Hepatocyte (in vitro differentiated cells): ENCODE measurements around the gene ECE1. TPM values are rescaled to one million over a fixed set of nuclear protein-coding genes. Genes with fewer than 3 reads are reported as not detected.

Source experiments
- DNase-seq: peaks from one replicate; pipeline ENCODE4 v3.0.0-alpha.2; 2016; ENCODE audit warnings: low spot score
- H2AFZ ChIP-seq: fragments of 200-600 bp; sonication (generic); 2 replicates; pipeline ENCODE4 v1.6.0; 2016; ENCODE audit warnings: antibody characterized with exemption, mild to moderate bottlenecking
- H3K27ac ChIP-seq: fragments of 200-600 bp; sonication (generic); 2 replicates; pipeline ENCODE4 v1.5.1; 2016; ENCODE audit warnings: mild to moderate bottlenecking
- H3K27me3 ChIP-seq: fragments of 200-600 bp; sonication (generic); 2 replicates; pipeline ENCODE4 v1.6.1; 2016
- H3K36me3 ChIP-seq: fragments of 200-600 bp; sonication (generic); replicated peaks from 2 replicates; pipeline ENCODE4 v1.5.1; 2016; ENCODE audit warnings: low read depth; ENCODE audit not compliant: insufficient read depth
- H3K4me1 ChIP-seq: fragments of 200-600 bp; sonication (generic); 2 replicates; pipeline ENCODE4 v1.5.1; 2016; ENCODE audit warnings: mild to moderate bottlenecking, moderate library complexity; ENCODE audit not compliant: insufficient read depth
- H3K4me2 ChIP-seq: fragments of 200-600 bp; sonication (generic); 2 replicates; pipeline ENCODE4 v1.6.0; 2016
- H3K4me3 ChIP-seq: fragments of 200-600 bp; sonication (generic); 2 replicates; pipeline ENCODE4 v1.5.1; 2016; ENCODE audit warnings: mild to moderate bottlenecking
- H3K79me2 ChIP-seq: fragments of 200-600 bp; sonication (generic); 2 replicates; pipeline ENCODE4 v1.6.0; 2017; ENCODE audit warnings: mild to moderate bottlenecking
- H3K9me2 ChIP-seq: fragments of 200-600 bp; sonication (generic); replicated peaks from 2 replicates; pipeline ENCODE4 v1.6.0; 2017; ENCODE audit warnings: mild to moderate bottlenecking; ENCODE audit not compliant: insufficient read depth
- H3K9me3 ChIP-seq: fragments of 200-600 bp; sonication (generic); 2 replicates; pipeline ENCODE4 v1.5.1; 2016; ENCODE audit warnings: low read depth, mild to moderate bottlenecking
- H4K20me1 ChIP-seq: fragments of 200-600 bp; sonication (generic); 2 replicates; pipeline ENCODE4 v1.6.0; 2016; ENCODE audit warnings: mild to moderate bottlenecking; ENCODE audit not compliant: insufficient read depth, poor library complexity, severe bottlenecking
- EZH2 ChIP-seq: fragments of 200-600 bp; sonication (generic); IDR thresholded peaks from 2 replicates; pipeline ENCODE4 v1.6.1; 2016; ENCODE audit warnings: antibody characterized with exemption, mild to moderate bottlenecking, borderline replicate concordance
- EZH2phosphoT487 ChIP-seq: fragments of 200-600 bp; sonication (generic); IDR thresholded peaks from one replicate; pipeline ENCODE4 v1.6.1; 2018; ENCODE audit warnings: antibody characterized with exemption, mild to moderate bottlenecking, low read depth, moderate library complexity; ENCODE audit not compliant: unreplicated experiment, severe bottlenecking
- WGBS: methylation state at CpG from one replicate; pipeline ENCODE4 v1.1.6; 2016; ENCODE audit warnings: low lambda C conversion rate; ENCODE audit errors: missing lambda C conversion rate; 5-methylcytosine and 5-hydroxymethylcytosine counted together
- polyA plus RNA-seq: library from polyadenylated mRNA; unstranded; fragments of >200 nt; fragmentation: Nextera tagmentation; extraction: Ambion mirVana; gene quantifications from 2 replicates; pipeline ENCODE4 v1.2.1, GENCODE V29; 2016
- total RNA-seq: library from RNA; depleted of rRNA; stranded (reverse); fragments of >200 nt; gene quantifications from 2 replicates; pipeline ENCODE4 v1.2.3, GENCODE V29; 2014
- TF ChIP-seq, protein P1 (sequence below): fragments of 200-600 bp; sonication (generic); IDR thresholded peaks from 2 replicates; pipeline ENCODE4 v1.5.1; 2016; ENCODE audit warnings: antibody characterized with exemption, mild to moderate bottlenecking; ENCODE audit not compliant: poor library complexity

The ECE1 gene
- total and polyA plus RNA-seq, 2 experiments from 2014 or later, result 60.8 to 90.6 TPM

DNA sequence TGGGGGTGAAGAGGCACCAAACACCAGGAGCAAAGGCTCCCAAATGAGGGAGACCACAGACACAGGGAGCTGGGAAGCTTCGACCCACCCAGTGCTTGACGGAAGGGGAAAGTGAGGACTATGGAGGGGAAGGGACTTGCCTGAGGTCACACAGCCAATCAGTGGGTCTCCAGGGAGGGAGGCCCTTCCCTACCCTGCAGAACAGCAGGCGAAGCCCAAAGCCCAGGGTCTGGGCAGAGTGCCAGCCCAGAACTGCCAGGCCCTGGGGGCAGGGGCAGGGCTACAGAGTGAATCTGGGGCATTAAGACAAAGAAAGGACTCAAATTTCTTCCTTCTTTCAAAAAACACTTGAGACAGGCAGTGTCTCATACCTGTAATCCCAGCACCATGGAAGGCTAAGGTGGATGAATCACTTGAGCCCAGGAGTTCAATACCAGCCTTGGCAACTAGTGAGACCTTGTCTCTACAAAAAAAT lies 45.5 kb upstream of the ECE1 start:
- Histone ChIP-seq H3K9me2 (no peaks in the 10 kb centered on the region), H3K9me3 (no peaks in the 10 kb centered on the region), H2AFZ (no peak overlapping the region), H3K4me1 (peaks cover 96% of the 10 kb centered on the region), H3K4me3 (no peak overlapping the region), H3K27ac (peak overlapping the region; percentile 65), H4K20me1 (peaks cover 3% of the 10 kb centered on the region), H3K36me3 (no peaks in the 10 kb centered on the region), H3K79me2 (peaks cover 94% of the 10 kb centered on the region), H3K4me2 (peak overlapping the region; percentile 65), H3K27me3 (no peaks in the 10 kb centered on the region)
- TF ChIP-seq EZH2phosphoT487, result no peak
- TF ChIP-seq, protein P1, sequence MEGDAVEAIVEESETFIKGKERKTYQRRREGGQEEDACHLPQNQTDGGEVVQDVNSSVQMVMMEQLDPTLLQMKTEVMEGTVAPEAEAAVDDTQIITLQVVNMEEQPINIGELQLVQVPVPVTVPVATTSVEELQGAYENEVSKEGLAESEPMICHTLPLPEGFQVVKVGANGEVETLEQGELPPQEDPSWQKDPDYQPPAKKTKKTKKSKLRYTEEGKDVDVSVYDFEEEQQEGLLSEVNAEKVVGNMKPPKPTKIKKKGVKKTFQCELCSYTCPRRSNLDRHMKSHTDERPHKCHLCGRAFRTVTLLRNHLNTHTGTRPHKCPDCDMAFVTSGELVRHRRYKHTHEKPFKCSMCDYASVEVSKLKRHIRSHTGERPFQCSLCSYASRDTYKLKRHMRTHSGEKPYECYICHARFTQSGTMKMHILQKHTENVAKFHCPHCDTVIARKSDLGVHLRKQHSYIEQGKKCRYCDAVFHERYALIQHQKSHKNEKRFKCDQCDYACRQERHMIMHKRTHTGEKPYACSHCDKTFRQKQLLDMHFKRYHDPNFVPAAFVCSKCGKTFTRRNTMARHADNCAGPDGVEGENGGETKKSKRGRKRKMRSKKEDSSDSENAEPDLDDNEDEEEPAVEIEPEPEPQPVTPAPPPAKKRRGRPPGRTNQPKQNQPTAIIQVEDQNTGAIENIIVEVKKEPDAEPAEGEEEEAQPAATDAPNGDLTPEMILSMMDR, result no peak
- TF ChIP-seq EZH2, result no peak
- peak; percentile 29 for DNase-seq
- 75% methylated on average over 3 of the region's 3 CpGs for WGBS

DNA sequence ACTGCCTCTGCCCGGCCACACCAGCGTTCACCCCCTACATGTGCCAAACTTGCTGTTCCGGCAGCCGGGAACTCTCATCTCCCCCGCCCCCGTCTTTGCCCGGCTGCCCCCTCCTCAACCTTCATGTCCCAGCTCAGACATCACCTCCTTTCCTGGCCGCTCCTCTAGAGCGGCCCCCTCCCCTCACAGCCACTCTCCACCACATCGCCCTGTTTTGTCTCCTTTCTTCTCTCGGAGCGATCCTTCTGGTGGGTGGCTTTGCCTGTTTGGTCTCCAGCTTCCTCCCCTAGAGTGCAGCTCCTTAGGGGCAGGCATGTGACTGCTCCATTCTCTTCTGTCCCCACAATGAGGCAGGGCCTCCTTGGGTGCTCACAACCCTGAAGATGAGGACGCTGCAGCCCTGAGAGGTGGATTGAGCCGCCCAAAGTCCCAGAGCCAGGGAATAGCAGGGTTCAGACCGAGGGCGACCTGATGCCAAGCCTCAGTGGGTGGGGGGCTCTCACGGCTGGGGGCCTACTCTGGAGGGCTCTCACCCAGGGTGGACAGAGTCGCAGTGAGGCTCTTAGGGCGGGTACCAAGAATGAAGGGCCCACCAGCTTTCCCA lies 44.9 kb upstream of the ECE1 start:
- WGBS, result 86% methylated on average over 11 of the region's 19 CpGs
- no peaks in the 10 kb centered on the region for H3K9me2 ChIP-seq
- H3K9me3 ChIP-seq, result no peaks in the 10 kb centered on the region
- H3K27ac ChIP-seq, result peak overlapping the region; percentile 63
- H3K4me3 ChIP-seq, result no peak overlapping the region
- peak overlapping the region; percentile 65 for H3K4me2 ChIP-seq
- H4K20me1 ChIP-seq, result peaks cover 2% of the 10 kb centered on the region
- peaks cover 94% of the 10 kb centered on the region for H3K79me2 ChIP-seq
- H3K4me1 ChIP-seq, result peaks cover 96% of the 10 kb centered on the region
- no peaks in the 10 kb centered on the region for H3K27me3 ChIP-seq
- no peaks in the 10 kb centered on the region for H3K36me3 ChIP-seq
- H2AFZ ChIP-seq, result no peak overlapping the region
- TF ChIP-seq, protein P1, result no peak
- TF ChIP-seq EZH2 (no peak), EZH2phosphoT487 (no peak)
- DNase-seq, result peak; percentile 3

- Histone ChIP-seq H3K36me3 (no peaks in the 10 kb centered on the region), H3K27ac (peak overlapping the region; percentile 63), H3K9me3 (no peaks in the 10 kb centered on the region), H3K9me2 (no peaks in the 10 kb centered on the region), H4K20me1 (peaks cover 1% of the 10 kb centered on the region), H3K79me2 (peaks cover 94% of the 10 kb centered on the region), H3K4me3 (no peak overlapping the region), H3K27me3 (no peaks in the 10 kb centered on the region), H2AFZ (no peak overlapping the region), H3K4me1 (peaks cover 95% of the 10 kb centered on the region), H3K4me2 (peak overlapping the region; percentile 65)
- TF ChIP-seq, protein P1, result peak; percentile 65
- no peak for TF ChIP-seq EZH2
- no peak for TF ChIP-seq EZH2phosphoT487
- WGBS, result 64% methylated on average over 19 of the region's 20 CpGs
- peak; percentile 68 for DNase-seq
Measured at GRCh38 chr1:21334214-21335087, 44.2 kb upstream of the ECE1 start.
